SU-DHL-6 (cell line): ENCODE data around the gene STX8.

ENCODE experiments used
- H2AFZ ChIP-seq: fragments of 200-600 bp; sonication (generic); 2 replicates; pipeline ENCODE4 v1.6.1; 2014; ENCODE audit warnings: low read depth, mild to moderate bottlenecking, moderate library complexity, mixed read lengths, antibody characterized with exemption, low read length; ENCODE audit not compliant: severe bottlenecking
- H3F3A ChIP-seq: fragments of 200-600 bp; shearing (Covaris generic); 2 replicates; pipeline ENCODE4 v1.6.0; 2016; ENCODE audit warnings: antibody characterized with exemption, mild to moderate bottlenecking; ENCODE audit not compliant: insufficient read depth
- H3K27ac ChIP-seq: fragments of 200-600 bp; sonication (generic); 2 replicates; pipeline ENCODE4 v1.5.1; 2016; ENCODE audit warnings: low read depth, mild to moderate bottlenecking, low read length, moderate library complexity, mixed read lengths
- H3K27me3 ChIP-seq: fragments of 200-600 bp; sonication (generic), shearing (Covaris generic); 2 replicates; pipeline ENCODE4 v1.6.0; 2014; ENCODE audit warnings: mild to moderate bottlenecking, low read length
- H3K36me3 ChIP-seq: fragments of 200-600 bp; sonication (generic); 2 replicates; pipeline ENCODE4 v1.6.1; 2014; ENCODE audit warnings: mild to moderate bottlenecking, low read length, mixed read lengths
- H3K4me2 ChIP-seq: fragments of 300-600, 200-600 bp; shearing (Covaris generic), sonication (generic); 2 replicates; pipeline ENCODE4 v1.6.0; 2014; ENCODE audit warnings: low read length, low read depth, mild to moderate bottlenecking; ENCODE audit not compliant: poor library complexity, severe bottlenecking
- H3K4me3 ChIP-seq: fragments of 200-600 bp; sonication (generic); 2 replicates; pipeline ENCODE4 v1.5.1; 2014; ENCODE audit warnings: antibody characterized with exemption, low read length, mild to moderate bottlenecking, mixed read lengths; ENCODE audit not compliant: insufficient read depth, poor library complexity, severe bottlenecking
- H3K79me2 ChIP-seq: fragments of 200-600 bp; sonication (generic); 2 replicates; pipeline ENCODE4 v1.6.1; 2014; ENCODE audit warnings: mild to moderate bottlenecking, low read length, moderate library complexity; ENCODE audit not compliant: insufficient read depth
- H3K9ac ChIP-seq: fragments of 200-600 bp; sonication (generic); 2 replicates; pipeline ENCODE4 v1.7.0; 2014; ENCODE audit warnings: mild to moderate bottlenecking, low read length
- H3K9me2 ChIP-seq: fragments of 200-600 bp; sonication (generic); replicated peaks from 2 replicates; pipeline ENCODE4 v1.6.1; 2014; ENCODE audit warnings: low read length; ENCODE audit not compliant: insufficient read depth
- H3K9me3 ChIP-seq: fragments of 200-600 bp; sonication (generic); 2 replicates; pipeline ENCODE4 v1.6.1; 2014; ENCODE audit warnings: low read length, mixed read lengths; ENCODE audit not compliant: insufficient read depth
- H4K20me1 ChIP-seq: fragments of 200-600 bp; sonication (generic); 2 replicates; pipeline ENCODE4 v1.6.1; 2014; ENCODE audit warnings: low read depth, mild to moderate bottlenecking, antibody characterized with exemption, low read length, moderate library complexity, mixed read lengths
- EZH2phosphoT487 ChIP-seq: fragments of 200-600 bp; sonication (generic), shearing (Covaris generic); conservative IDR thresholded peaks from 2 replicates; pipeline ENCODE4 v1.6.1; 2018; ENCODE audit warnings: mild to moderate bottlenecking, antibody characterized with exemption, low read length, moderate library complexity, mixed read lengths
- TF ChIP-seq, protein P1 (sequence below): fragments of 200-600 bp; sonication (generic); IDR thresholded peaks from one replicate; pipeline ENCODE4 v1.5.1; 2017; ENCODE audit warnings: antibody characterized with exemption, mild to moderate bottlenecking, low read length, moderate library complexity; ENCODE audit not compliant: insufficient read depth, poor library complexity, severe bottlenecking

STX8 gene

DNA sequence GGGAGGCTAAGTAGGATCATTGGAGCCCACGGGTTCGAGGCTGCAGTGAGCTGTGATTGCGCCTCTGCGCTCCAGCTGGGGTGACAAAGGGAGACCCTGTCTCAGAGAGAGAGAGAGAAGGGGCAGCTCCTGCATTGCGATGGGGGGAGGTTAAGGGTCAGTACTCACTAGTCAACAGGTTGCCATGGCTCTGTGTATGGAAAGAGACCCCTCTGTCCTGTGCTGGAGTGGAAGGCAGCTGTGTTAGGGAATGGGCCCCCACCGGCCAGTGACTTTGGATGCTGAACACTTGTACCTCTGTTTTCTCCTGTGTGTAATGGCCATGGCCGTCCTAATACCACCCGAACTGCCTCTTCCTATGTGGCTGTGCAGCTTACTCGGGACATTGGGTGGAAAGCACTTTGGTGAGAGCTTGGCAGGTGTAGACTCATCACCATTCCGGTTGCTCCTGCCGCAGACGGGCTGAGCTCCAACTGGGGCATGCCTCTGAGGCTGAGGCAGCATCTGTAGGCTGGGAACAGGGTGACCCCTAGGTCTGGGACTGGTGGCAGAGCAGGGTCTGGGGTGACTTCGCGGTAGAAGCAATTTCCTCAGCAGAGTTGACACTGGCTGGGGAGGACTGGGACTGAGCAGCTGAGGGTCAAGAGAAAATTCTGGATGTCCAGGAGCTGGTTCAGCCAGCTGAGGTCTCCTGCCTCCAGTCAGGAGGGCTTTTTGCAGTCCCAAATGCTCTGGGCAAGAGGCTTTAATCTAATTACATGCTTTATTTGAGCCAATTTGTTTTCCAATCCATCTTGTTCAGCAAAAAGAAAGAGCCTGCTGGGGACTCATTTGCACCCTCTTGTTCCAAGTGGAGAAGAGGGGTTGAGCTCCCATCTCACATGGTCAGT is 369.9 kb downstream of the STX8 start:
- H3K9ac ChIP-seq: no peak overlapping the region
- no peaks in the 10 kb centered on the region for H3F3A ChIP-seq
- no peak overlapping the region for H3K4me3 ChIP-seq
- H3K27ac ChIP-seq: no peak overlapping the region
- no peaks in the 10 kb centered on the region for H3K9me2 ChIP-seq
- no peaks in the 10 kb centered on the region for H3K79me2 ChIP-seq
- no peak overlapping the region for H2AFZ ChIP-seq
- TF ChIP-seq EZH2phosphoT487: no peak
- TF ChIP-seq, protein P1, sequence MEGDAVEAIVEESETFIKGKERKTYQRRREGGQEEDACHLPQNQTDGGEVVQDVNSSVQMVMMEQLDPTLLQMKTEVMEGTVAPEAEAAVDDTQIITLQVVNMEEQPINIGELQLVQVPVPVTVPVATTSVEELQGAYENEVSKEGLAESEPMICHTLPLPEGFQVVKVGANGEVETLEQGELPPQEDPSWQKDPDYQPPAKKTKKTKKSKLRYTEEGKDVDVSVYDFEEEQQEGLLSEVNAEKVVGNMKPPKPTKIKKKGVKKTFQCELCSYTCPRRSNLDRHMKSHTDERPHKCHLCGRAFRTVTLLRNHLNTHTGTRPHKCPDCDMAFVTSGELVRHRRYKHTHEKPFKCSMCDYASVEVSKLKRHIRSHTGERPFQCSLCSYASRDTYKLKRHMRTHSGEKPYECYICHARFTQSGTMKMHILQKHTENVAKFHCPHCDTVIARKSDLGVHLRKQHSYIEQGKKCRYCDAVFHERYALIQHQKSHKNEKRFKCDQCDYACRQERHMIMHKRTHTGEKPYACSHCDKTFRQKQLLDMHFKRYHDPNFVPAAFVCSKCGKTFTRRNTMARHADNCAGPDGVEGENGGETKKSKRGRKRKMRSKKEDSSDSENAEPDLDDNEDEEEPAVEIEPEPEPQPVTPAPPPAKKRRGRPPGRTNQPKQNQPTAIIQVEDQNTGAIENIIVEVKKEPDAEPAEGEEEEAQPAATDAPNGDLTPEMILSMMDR: no peak
- H3K27me3 ChIP-seq: no peaks in the 10 kb centered on the region
- no peaks in the 10 kb centered on the region for H3K36me3 ChIP-seq
- H3K4me2 ChIP-seq: no peak overlapping the region
- H3K9me3 ChIP-seq: no peaks in the 10 kb centered on the region
- no peaks in the 10 kb centered on the region for H4K20me1 ChIP-seq

- no peak overlapping the region for H3K27ac ChIP-seq
- no peaks in the 10 kb centered on the region for H3K9me3 ChIP-seq
These were observed 370.8 kb downstream of the STX8 start for GRCh38 chr17:9204637-9205329.

DNA sequence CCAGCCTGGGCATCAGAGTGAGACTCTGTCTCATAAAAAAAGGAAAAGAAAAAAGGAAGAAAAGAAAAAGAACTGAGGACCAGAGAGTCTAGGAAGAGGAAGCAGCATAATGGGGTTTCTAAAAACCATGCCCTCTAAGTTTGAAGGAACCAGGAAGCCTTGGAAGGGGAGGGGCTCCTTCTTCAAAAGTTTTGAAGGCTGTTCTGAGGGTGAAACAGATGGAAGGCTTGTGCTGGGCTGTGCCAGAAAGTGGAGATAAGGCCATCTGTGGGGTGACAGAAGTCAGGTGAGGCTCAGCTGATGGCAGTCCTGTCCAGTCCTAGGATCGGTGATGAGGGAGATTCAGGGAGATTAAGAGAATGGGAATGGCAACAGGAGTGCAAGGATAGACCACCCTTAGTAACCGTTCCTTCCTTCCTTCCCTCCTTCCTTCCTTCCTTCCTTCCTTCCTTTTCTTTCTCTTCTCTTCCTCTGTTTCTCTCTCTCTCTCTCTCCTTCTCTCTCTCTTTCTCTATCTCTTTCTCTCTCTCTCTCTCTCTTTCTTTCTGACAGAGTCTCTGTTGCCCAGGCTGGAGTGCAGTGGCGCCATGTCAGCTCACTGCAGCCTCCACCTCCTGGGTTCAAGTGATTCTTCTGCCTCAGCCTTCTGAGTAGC is 371.7 kb downstream of the STX8 start:
- Histone ChIP-seq H3K27ac (no peak overlapping the region), H3K4me2 (no peak overlapping the region), H3K4me3 (no peak overlapping the region)

More at GRCh38 chr17:9204637-9205329, 370.8 kb downstream of the STX8 start:
- Histone ChIP-seq H3K36me3 (no peaks in the 10 kb centered on the region), H3K9me2 (no peaks in the 10 kb centered on the region), H3K4me2 (no peak overlapping the region), H3K4me3 (no peak overlapping the region), H2AFZ (no peak overlapping the region), H4K20me1 (no peaks in the 10 kb centered on the region), H3K9ac (no peak overlapping the region), H3K27me3 (no peaks in the 10 kb centered on the region), H3K79me2 (no peaks in the 10 kb centered on the region), H3F3A (no peaks in the 10 kb centered on the region)
- TF ChIP-seq, protein P1: no peak
- TF ChIP-seq EZH2phosphoT487: no peak

More for the DNA sequence above, 371.7 kb downstream of the STX8 start:
- Histone ChIP-seq H3K27me3 (no peaks in the 10 kb centered on the region), H3K9me2 (no peaks in the 10 kb centered on the region), H3F3A (no peaks in the 10 kb centered on the region), H3K9ac (no peak overlapping the region), H4K20me1 (no peaks in the 10 kb centered on the region), H3K79me2 (no peaks in the 10 kb centered on the region), H3K9me3 (no peaks in the 10 kb centered on the region), H3K36me3 (no peaks in the 10 kb centered on the region), H2AFZ (no peak overlapping the region)
- TF ChIP-seq, protein P1: no peak
- no peak for TF ChIP-seq EZH2phosphoT487
